GOT3 (cell line): ENCODE measurements around the gene MLXIPL.
"Not testable (repeated sequence)": the region's sequence is repeated elsewhere in the genome, so short reads cannot be mapped to it uniquely, and the experiment has no call there.

ENCODE experiments used
- DNase-seq: peaks from one replicate; lab custom pipeline; 2025; ENCODE audit warnings: mixed read lengths; lab: John Stamatoyannopoulos, UW

The MLXIPL gene

DNA sequence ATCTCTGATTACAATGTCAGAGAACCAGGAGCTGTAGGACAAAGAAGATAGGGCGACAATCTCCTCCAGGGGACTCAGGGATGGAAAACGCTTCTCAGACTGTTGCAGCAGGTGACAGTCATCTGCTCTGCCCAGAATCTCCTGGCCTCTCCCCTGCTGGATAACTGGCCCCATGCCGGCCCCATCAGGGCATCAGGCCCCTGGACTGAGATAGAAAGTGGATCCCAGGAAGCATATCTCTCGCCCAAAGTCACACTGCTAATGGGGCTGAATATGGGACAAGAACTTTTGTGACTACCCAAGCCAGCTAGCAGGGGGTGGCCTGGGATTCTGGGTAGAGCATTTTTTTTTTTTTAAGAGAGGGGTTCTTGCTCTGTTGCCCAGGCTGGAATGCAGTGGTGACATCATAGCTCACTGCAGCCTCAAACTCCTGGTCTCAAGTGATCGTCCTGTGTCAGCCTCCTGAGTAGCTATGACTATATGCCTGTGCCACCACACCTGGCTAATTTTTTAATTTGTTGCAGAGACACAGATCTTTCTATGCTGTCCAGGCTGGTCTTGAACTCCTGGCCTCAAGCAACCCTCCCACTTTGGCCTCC is 20.5 kb upstream of the MLXIPL start:
- no peak for DNase-seq

DNA sequence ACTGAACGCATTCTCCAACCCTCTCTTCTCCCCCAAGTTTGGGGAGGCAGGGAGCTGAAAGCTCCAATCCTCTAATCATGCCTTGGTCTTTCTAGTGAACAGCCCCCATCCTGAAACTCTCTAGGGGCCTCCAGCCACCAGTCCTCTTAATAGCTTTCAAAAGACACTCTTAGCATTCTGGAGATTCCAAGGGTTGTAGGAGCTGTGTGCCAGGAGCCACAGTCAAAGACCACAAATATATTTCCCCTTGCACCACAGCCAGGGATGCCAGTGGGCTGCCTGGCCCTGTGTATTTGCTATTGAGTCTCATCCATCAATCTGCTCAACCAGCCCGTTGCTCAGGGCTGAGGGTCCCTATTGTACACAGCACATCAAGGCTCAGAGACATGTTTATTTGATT is 18.5 kb upstream of the MLXIPL start:
- no peak for DNase-seq

GRCh38 chr7:73638911-73639310 is 14.6 kb upstream of the MLXIPL start:
- DNase-seq: no peak

GRCh38 chr7:73635428-73636200 is 11.3 kb upstream of the MLXIPL start:
- DNase-seq: no peak

DNA sequence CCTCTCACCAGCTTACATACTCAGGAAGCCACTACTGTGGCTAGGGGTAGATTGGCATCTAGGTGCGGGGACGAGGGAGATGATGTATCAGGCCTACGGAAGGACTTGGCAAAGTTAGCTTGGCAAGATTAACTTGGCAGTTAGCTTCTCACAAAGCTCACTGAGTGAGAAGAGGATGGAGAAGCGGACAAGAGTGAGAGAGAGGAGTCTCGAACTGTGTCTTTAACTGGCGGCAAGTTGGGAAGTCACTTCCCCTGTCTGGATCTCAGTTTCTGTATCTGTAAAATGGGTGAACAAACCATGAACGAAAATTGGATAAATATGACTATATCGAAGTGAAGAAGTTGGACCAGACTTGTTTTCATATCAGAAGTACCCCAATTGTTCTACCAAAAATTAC is 9.5 kb upstream of the MLXIPL start:
- DNase-seq: no peak

DNA sequence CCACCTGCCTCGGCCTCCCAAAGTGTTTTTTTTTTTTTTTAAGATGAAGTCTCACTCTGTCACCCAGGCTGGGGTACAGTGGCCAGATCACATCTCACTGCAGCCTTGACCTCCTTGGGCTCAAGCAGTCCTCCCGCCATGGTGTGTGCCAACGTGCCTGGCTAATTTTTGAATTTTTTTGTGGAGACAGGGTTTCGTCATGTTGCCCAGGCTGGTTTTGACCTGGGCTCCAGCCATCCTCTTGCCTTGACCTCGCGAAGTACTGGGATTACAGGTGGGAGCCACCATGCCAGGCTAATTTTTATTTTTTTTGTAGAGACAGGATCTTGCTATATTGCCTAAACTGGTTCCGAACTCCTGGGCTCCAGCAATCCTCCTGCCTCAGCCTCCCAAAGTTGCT is 9.0 kb upstream of the MLXIPL start:
- DNase-seq: no peak

- DNase-seq: no peak
These were observed 7.2 kb upstream of the MLXIPL start for GRCh38 chr7:73631558-73631957.

DNA sequence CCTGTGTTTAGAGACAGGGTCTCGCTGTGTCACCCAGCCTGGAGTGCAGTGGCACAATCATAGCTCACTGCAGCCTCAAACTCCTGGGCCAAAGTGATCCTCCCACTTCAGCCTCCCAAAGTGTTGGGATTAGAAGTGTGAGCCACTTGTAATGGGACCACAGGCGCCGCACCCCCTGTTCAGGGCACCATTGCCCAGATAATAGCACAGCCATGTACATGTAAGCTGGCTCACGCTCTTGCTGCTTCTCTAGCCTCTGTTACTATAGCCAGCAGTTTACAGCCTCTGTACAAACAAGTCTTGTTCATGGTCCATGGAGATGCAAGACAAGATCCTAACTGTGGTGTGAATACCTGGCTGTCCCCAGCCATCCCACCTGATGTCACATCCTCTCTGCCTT is 4.2 kb upstream of the MLXIPL start:
- DNase-seq: no peak

- no peak for DNase-seq
These were observed 2.5 kb upstream of the MLXIPL start for GRCh38 chr7:73626814-73627213.

GRCh38 chr7:73625276-73625675 is 954 bp upstream of the MLXIPL start:
- DNase-seq: no peak

GRCh38 chr7:73624669-73625001 is 313 bp upstream of the MLXIPL start:
- DNase-seq: no peak

DNA sequence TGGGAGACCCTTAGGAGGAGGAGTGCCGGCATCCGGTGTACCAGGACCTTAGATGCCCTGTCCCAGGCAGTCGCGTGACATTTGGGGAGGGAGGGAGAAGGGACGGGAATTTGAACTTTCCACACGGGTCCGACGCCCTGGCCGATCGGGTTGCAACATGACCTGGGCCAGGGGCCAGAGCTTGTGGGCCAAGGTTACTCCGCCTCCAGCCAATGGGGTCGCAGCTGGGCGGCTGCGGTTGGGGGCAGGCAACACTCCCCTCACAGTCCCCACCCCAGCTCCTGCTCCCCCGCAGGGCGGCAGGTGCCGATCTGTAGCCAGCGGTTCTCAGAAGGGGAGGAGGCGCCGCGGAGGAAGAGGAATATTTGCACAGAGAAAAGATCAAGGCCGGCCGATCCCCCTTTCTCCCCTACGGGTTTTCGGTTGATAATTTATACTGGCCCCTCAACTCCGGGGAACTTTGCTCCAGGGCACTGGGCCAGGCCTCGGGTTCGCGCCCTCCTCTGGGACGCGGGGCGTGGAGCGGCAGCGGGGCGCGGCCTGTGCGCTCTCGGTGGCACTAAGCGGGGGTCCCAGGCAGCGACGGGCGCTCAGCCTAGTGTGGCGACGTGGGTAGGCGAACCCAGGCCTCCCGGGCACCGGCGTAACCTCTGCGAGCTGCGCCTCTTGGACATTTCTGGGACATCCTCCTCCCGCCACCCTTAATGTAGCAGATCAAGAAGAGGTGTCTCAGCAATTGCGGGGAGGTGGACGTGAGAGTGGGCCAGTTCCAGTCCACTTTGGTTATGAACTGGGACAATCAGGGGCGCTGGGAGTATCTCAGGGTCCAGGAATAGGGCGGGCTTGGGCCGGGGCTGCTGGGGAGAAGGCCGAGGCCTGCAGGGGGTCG is 1.2 kb downstream of the MLXIPL start:
- DNase-seq: no peak

GRCh38 chr7:73622527-73622908 is 1.8 kb downstream of the MLXIPL start:
- DNase-seq: no peak

- no peak for DNase-seq
These were observed 2.9 kb downstream of the MLXIPL start for GRCh38 chr7:73621168-73622063.

- not testable (repeated sequence) for DNase-seq
These were observed 4.9 kb downstream of the MLXIPL start for GRCh38 chr7:73619394-73619793.

- no peak for DNase-seq
These were observed 5.8 kb downstream of the MLXIPL start for GRCh38 chr7:73618538-73618937.

- DNase-seq: not testable (repeated sequence)
These were observed 6.8 kb downstream of the MLXIPL start for GRCh38 chr7:73617520-73617919.

DNA sequence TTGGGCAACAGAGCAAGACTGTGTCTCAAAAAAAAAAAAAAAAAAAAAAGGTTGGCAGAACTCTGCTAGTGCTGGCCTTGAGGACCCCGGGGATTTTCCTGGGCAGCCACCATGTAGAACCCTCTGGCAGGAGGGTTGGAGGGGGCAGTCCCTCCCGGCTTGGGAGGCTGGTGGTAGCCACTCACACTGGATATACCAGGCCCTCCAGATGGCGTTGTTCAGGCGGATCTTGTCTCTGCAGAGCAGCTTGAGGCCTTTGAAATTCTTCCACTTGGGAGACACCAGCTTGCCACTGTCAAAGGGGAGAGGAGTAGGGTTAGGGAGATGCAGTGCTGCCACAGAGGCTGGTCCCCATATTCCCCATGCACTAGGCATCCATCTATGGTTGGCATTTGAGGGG is 8.4 kb downstream of the MLXIPL start:
- no peak for DNase-seq

DNA sequence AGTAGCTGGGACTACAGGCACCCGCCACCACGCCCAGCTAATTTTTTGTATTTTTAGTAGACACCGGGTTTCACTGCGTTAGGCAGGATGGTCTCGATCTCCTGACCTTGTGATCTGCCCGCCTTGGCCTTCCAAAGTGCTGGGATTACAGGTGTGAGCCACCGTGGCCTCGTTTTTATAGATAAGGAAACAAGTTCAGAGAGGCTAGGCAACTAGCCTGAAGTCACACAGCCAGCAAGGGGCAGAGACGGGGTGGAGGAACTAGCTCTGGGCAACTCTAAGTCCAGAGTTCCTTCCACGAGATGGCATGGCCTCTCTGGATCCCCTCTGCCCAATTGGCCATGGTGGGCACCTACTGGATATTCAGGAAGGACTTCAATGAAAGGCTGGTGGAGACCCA is 9.4 kb downstream of the MLXIPL start:
- not testable (repeated sequence) for DNase-seq

- DNase-seq: no peak
These were observed 10.2 kb downstream of the MLXIPL start for GRCh38 chr7:73613954-73614735.

GRCh38 chr7:73612598-73613269 is 11.6 kb downstream of the MLXIPL start:
- no peak for DNase-seq
